Heart right ventricle (tissue), 16 donors: Measurements from ENCODE around the gene GBX1. TPM values are rescaled to one million over a fixed set of nuclear protein-coding genes. Genes with fewer than 3 reads are reported as not detected.

Experiments
- ATAC-seq, 8 donors: fragments of 200-7000 bp; cut with Tn5 transposase; one replicate each; pipeline ENCODE4 v1.9.1; 2020; ENCODE audit warnings: mild to moderate bottlenecking in 8 of 8, moderate library complexity in 8 of 8, moderate number of reproducible peaks in 1 of 8
- DNase-seq, 2 donors: peaks; one replicate each; pipeline ENCODE4 v3.0.0-alpha.2; 2020
- H3K27ac ChIP-seq, 10 donors: fragments of 200-600 bp; sonication (generic) in 2 of 10; one replicate each; pipeline versions ENCODE4 v1.5.0 to v1.8.0; 2020 to 2022; ENCODE audit warnings: mild to moderate bottlenecking in 3 of 10
- H3K27me3 ChIP-seq, 7 donors: fragments of 200-600 bp; one replicate each; pipeline ENCODE4 v1.8.0; 2021 to 2022; ENCODE audit warnings: mild to moderate bottlenecking in 2 of 7
- H3K36me3 ChIP-seq, 9 donors: fragments of 200-600 bp; sonication (generic) in 1 of 9; one replicate each; pipeline versions ENCODE4 v1.5.0 to v1.8.0; 2020 to 2022; ENCODE audit warnings: mild to moderate bottlenecking in 2 of 9
- H3K4me1 ChIP-seq, 9 donors: fragments of 200-600 bp; sonication (generic) in 1 of 9; one replicate each; pipeline versions ENCODE4 v1.5.0 to v1.8.0; 2020 to 2022; ENCODE audit warnings: mild to moderate bottlenecking in 4 of 9
- H3K4me3 ChIP-seq, 10 donors: fragments of 200-600 bp; sonication (generic) in 2 of 10; one replicate each; pipeline versions ENCODE4 v1.5.0 to v1.8.0; 2020 to 2022; ENCODE audit warnings: mild to moderate bottlenecking in 7 of 10, moderate library complexity in 2 of 10
- H3K9me3 ChIP-seq, 11 donors: fragments of 200-600 bp in 10 of 11; sonication (generic) in 2 of 11; one replicate each; pipeline versions ENCODE4 v1.5.0 to v1.8.0; 2013 to 2022; ENCODE audit warnings: mild to moderate bottlenecking in 2 of 11, control low read depth in 1 of 11, moderate library complexity in 1 of 11
- WGBS, 2 donors: extraction: QIAGEN DNeasy Blood & Tissue Kit; methylation state at CpG; one replicate each; pipeline ENCODE4 v1.1.7; 2013; ENCODE audit warnings: inconsistent platforms in 1 of 2; 5-methylcytosine and 5-hydroxymethylcytosine counted together
- intact Hi-C, 10 donors: fragments of 100-400 bp; cut with DNase I; formaldehyde crosslinking; loops; one replicate each; pipeline versions ENCODE4 v1.11.1 to v1.14.2; 2022
- polyA plus RNA-seq, 2 donors: library from polyadenylated mRNA; stranded (reverse); fragments of 200-250 nt; gene quantifications; one replicate each; pipeline ENCODE4 v1.2.3, GENCODE V29; 2013
- total RNA-seq, 10 donors: library from RNA; stranded (reverse); fragmentation: NEBNext Ultra II Directional in 3 of 10; extraction: Animal tissue kit (Norgen Biotek cat#: 25700) in 3 of 10; gene quantifications; one replicate each; pipeline versions ENCODE4 v1.2.1 to v1.2.4, GENCODE V29; 2021 to 2023
- TF ChIP-seq, protein P1 (sequence below), 9 donors: fragments of 200-600 bp; sonication (generic) in 2 of 9; IDR thresholded peaks; one replicate each; pipeline versions ENCODE4 v1.5.0 to v1.8.0; 2021 to 2022; ENCODE audit warnings: antibody characterized with exemption in 9 of 9, mild to moderate bottlenecking in 5 of 9, moderate library complexity in 1 of 9
- donor health status: Arrhythmogenic right ventricular cardiomyopathy.
- donor health status: ischemic (EF 13 %, LVEDD 7.1; RV severe dilation, severe dysfunction).
- donor health status: healthy with polysubstance abuse.
- donor health status: DM: no; HTN: yes; CAD: no.
- donor health status: DM: no; HTN: no; CAD: no.
- donor health status: ischemic (EF 25% LVEDD 6.9; RV normal size, moderate dysfunction).
- donor health status: ischemic (EF 25% LVEDD 5.7; RV mildly dilated, moderate dysfunction).
- donor health status: healthy.
- donor health status: DM: yes; HTN: yes; CAD: no.
- donor health status: Ischemic cardiomyopathy.
- donor health status: ischemic (EF 35%, LVEDD 5.7; RV mildly dilated, moderate dysfunction).
- donor health status: nonischemic (EF 11% LVEDD 7.7; RV severe dilation, severe dysfunction).
- donor health status: DM: yes; HTN: yes; CAD: no.
- donor health status: PGD.
- donor health status: ischemic (EF 29% LVEDD 5.4; RV normal size, mild dysfunction).
- donor health status: nonischemic (EF 23%, LVEDD 6.1; RV moderate dilation, normal function).

Gene GBX1
- total and polyA plus RNA-seq, 12 donors, result 0.04 to 2.0 (median 0.93) TPM; not detected in 3

DNA sequence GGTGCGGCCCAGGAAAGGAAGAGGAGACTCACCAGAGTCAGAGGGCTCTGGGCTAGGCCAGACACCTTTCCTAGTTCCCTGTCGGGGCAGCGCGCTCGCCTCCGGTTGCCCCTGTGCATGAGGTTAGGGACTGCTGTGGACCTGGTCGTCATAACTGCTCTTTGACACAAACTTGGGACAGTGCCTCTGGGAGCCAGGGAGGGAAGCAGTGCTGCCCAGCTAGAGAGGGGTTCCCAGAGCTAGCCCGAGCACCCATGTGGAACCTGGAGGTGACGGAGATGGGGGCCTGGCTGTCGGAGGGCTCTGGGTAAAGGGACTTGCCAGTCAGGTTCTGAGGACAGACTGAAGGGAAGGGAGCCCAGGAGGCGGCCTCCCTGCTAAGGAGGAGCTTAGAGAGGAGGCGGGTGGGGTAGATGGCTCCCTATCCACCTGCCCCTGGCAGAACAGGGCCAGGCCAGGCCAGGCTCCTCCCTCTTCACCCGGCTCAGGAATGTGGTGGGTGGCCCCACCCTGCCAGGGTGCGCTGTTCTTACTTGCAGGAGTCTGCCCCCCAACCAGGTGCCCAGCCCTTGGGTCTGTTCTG, 51.6 kb downstream of the GBX1 start:
- Histone ChIP-seq H3K4me3 (peak overlapping the region in 6 of 10 donors; percentile 18 to 35 (median 26)), H3K4me1 (peaks cover 3 to 32% (median 19%) of the 10 kb centered on the region in 9 donors), H3K9me3 (no peaks in the 10 kb centered on the region), H3K36me3 (peaks cover 0 to 40% (median 19%) of the 10 kb centered on the region in 9 donors), H3K27ac (peak overlapping the region in 2 of 10 donors; percentile 52 to 62), H3K27me3 (no peaks in the 10 kb centered on the region)
- DNase-seq (no peak), ATAC-seq (peak in 3 of 8 donors; percentile 1 to 28 (median 9))
- WGBS, 2 donors, result 80 to 82% methylated on average over 14 of the region's 14 CpGs
- TF ChIP-seq, protein P1, sequence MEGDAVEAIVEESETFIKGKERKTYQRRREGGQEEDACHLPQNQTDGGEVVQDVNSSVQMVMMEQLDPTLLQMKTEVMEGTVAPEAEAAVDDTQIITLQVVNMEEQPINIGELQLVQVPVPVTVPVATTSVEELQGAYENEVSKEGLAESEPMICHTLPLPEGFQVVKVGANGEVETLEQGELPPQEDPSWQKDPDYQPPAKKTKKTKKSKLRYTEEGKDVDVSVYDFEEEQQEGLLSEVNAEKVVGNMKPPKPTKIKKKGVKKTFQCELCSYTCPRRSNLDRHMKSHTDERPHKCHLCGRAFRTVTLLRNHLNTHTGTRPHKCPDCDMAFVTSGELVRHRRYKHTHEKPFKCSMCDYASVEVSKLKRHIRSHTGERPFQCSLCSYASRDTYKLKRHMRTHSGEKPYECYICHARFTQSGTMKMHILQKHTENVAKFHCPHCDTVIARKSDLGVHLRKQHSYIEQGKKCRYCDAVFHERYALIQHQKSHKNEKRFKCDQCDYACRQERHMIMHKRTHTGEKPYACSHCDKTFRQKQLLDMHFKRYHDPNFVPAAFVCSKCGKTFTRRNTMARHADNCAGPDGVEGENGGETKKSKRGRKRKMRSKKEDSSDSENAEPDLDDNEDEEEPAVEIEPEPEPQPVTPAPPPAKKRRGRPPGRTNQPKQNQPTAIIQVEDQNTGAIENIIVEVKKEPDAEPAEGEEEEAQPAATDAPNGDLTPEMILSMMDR (IDR thresholded peaks at IDR 0.05), result no peak
- intact Hi-C loops, result loop anchor here in 3 of 10 donors (10.0 kb wide), 3 partner anchors 61 to 221 kb away; partner anchors contain the start of genes CDK5 (in 1 of the 3) and SLC4A2 (in 1 of the 3)

DNA sequence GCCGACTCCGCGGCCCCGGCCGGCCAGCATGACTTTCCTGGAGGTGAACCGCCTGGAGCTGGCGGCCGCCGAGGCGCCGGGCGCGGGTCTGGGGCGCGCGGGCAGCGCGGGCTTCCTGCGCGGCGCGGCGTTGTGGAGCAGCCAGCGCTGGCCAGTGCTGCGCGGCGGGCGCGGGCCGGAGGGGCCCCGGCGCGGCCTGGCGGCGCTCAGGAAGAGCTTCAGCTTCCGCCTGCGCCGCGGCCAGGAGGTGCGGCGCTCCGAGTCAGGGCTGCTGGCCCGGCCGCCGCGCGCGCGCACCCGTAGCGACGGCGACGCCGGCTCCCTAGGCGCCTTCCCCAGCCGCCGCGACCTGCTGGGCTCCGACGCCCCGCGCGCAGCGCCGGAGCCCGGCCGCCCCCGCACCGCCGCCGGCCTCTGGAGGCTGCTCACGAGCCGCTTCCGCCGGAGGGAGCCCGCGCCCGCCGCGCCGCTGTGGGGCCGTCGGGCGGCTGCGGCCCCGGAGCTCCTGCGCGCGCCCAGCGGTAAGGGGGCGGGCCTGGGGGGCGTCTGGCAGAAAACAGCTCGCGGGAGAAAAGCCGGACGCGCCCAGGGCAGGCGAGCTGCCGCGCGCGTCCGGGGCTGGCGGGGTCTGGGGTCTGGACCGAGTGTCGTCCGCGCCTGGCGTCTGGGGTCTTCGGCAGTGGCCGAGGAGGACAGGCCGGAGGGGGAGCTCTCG, 52.2 kb downstream of the GBX1 start:
- H3K9me3 ChIP-seq, result no peaks in the 10 kb centered on the region
- peaks cover 0 to 33% (median 12%) of the 10 kb centered on the region in 9 donors for H3K36me3 ChIP-seq
- ATAC-seq (peak in 5 of 8 donors; percentile 12 to 66 (median 43)), DNase-seq (no peak)
- H3K27ac ChIP-seq, result peak overlapping the region in 2 of 10 donors; percentile 52 to 62
- peak overlapping the region in 6 of 10 donors; percentile 18 to 35 (median 26) for H3K4me3 ChIP-seq
- peaks cover 3 to 38% (median 22%) of the 10 kb centered on the region in 9 donors for H3K4me1 ChIP-seq
- 5 to 6% methylated on average over 88 to 114 of the region's 114 CpGs for WGBS, 2 donors
- intact Hi-C loops, result loop anchor here in 3 of 10 donors (10.0 kb wide), 3 partner anchors 60 to 220 kb away; partner anchors contain the start of genes CDK5 (in 1 of the 3) and SLC4A2 (in 1 of the 3)
- TF ChIP-seq, protein P1 (IDR thresholded peaks at IDR 0.05), result peak in 1 of 9 donors; percentile 19
- H3K27me3 ChIP-seq, result no peaks in the 10 kb centered on the region

DNA sequence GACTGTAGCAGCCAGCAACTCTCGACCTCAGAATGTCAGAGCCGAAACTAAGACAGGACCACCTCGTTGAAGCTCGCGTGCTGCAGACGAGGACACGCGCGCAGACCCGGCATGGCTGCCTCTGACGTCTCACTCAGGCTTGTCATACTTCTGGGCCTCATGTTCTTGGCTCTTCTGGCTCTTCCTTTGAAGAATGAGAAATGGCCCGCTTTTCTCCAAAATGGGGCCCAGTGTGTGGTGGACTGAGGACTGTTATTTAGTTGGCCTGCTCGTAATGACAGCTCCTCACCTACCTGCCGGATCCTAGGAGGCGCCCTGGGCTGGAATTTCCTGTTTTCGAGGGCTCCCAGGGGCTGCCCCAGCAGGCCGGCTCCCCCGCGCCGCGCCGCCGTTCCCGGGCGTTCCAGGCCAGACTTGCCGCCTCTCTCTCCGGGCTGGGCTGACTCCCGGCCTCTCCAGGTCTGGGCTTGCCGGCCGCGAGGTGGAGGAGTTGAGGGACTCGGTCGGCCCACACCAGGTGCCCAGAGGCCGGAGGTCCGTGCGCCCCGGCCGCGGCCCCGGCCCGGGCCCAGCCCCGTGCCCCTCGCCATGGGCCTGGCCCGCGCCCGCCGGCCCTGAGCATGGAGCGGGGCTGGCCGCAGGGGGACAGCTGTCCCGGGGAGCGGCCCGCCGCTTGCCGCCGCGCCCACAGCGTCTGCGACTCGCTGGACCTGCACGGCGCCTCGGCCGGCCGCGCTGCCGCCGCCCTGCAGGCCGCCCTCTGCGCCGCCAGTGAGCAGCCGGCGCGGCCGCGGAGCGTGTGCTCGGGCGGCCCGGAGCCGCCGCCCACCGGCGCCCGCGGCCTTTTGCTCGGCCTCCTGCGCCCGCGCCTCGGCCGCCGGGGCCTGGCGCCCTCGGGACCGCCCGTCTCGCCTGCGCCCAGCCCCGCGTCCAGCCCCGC, 53.1 kb downstream of the GBX1 start:
- H3K36me3 ChIP-seq, result peaks cover 0 to 25% (median 7%) of the 10 kb centered on the region in 9 donors
- no peak for DNase-seq
- TF ChIP-seq, protein P1 (IDR thresholded peaks at IDR 0.05), result no peak
- WGBS, 2 donors, result 22 to 26% methylated on average over 83 to 101 of the region's 101 CpGs
- H3K4me1 ChIP-seq, result peaks cover 3 to 42% (median 26%) of the 10 kb centered on the region in 9 donors
- no peaks in the 10 kb centered on the region for H3K27me3 ChIP-seq
- no peak overlapping the region for H3K27ac ChIP-seq
- ATAC-seq, result no peak
- intact Hi-C loops, result loop anchor here in 5 of 10 donors (5.0 to 10.0 kb wide), 6 partner anchors 60 to 220 kb away; partner anchors contain the start of genes ABCB8 (in 3 of the 5), CDK5 (in 1 of the 5) and SLC4A2 (in 1 of the 5)
- peak overlapping the region in 2 of 10 donors; percentile 26 to 30 for H3K4me3 ChIP-seq
- no peaks in the 10 kb centered on the region for H3K9me3 ChIP-seq
